ENCODE measurements around the gene DNAJC17.

The DNAJC17 gene

GRCh38 chr15:40731034-40731433, 76.2 kb downstream of the DNAJC17 start:
- no peak for DNase-seq

GRCh38 chr15:40723919-40724318, 83.4 kb downstream of the DNAJC17 start:
- no peak for DNase-seq

- no peak for DNase-seq
Measured at GRCh38 chr15:40722934-40723333, 84.3 kb downstream of the DNAJC17 start.

GRCh38 chr15:40722354-40722753, 84.9 kb downstream of the DNAJC17 start:
- no peak for DNase-seq

GRCh38 chr15:40721701-40722100, 85.6 kb downstream of the DNAJC17 start:
- DNase-seq, result no peak

DNA sequence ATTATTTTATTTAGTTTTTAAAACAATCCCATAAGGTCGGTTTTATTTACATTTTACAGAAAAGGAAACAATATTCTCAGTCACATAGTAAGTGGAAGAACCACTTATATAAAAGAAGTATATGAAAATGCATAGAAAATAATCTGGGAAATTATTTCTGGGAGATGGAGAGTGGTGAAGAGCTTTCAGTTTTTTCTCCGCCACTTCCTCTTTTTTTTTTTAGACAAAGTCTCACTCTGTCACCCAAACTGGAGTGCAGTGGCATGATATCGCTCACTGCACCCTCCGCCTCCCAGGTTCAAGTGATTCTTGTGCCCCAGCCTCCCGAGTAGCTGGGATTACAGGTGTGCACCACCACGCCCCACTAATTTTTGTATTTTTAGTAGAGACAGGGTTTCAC, 91.1 kb downstream of the DNAJC17 start:
- DNase-seq, result no peak

Data from NCI-H82 (cell line).